ENCODE measurements around the gene TRIM42. TPM values are rescaled to one million over a fixed set of nuclear protein-coding genes. Genes with fewer than 3 reads are reported as not detected.

Gene TRIM42
- total RNA-seq, 3 donors from 2014 or later = not detected

DNA sequence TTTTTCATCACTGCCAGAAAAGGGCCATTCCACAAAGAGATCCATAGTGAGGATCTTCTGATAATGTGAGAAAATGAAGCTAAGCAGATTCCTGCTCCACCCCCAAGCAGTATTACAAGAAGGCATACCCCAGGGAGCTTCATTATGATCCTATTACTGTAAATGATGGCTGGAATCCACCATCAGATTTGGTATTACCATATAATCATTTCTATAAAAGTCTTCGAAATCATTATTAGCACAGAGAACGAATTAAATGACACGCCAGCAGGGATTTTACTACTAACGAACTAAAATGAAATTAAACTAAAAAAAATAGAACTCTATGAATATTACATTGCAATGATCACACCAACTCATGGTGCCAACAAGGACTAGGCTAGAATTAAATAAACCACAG is 24.4 kb downstream of the TRIM42 start:
- ATAC-seq = no peak

DNA sequence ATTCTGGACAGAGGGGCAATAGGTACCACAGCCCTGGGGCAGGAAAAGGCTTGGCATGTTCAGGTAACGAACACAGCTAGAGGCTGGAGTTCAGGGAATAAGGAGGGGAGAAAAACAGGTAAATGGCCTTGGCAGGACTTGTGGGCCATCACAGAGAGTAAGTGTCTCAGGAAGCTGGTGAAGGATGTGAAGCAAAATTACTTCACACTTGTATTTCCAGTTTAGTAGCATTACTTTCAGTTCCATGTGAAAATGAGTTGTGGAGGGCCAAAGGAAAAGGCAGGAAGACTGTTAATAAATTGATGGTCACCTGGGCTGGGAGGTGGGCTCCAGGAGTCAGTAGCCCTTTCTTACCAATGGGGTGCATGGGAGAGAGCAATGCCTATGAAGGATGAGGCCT is 25.6 kb downstream of the TRIM42 start:
- intact Hi-C loops (cut with DNase I, micrococcal nuclease) = no loop called here
- no peak for DNase-seq
- no peaks in the 10 kb centered on the region for H3K4me1 ChIP-seq (ENCODE audit: low read depth)
- no peaks in the 10 kb centered on the region for H3K9me3 ChIP-seq
- TF ChIP-seq, protein P1, sequence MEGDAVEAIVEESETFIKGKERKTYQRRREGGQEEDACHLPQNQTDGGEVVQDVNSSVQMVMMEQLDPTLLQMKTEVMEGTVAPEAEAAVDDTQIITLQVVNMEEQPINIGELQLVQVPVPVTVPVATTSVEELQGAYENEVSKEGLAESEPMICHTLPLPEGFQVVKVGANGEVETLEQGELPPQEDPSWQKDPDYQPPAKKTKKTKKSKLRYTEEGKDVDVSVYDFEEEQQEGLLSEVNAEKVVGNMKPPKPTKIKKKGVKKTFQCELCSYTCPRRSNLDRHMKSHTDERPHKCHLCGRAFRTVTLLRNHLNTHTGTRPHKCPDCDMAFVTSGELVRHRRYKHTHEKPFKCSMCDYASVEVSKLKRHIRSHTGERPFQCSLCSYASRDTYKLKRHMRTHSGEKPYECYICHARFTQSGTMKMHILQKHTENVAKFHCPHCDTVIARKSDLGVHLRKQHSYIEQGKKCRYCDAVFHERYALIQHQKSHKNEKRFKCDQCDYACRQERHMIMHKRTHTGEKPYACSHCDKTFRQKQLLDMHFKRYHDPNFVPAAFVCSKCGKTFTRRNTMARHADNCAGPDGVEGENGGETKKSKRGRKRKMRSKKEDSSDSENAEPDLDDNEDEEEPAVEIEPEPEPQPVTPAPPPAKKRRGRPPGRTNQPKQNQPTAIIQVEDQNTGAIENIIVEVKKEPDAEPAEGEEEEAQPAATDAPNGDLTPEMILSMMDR (IDR thresholded peaks at IDR 0.05) = no peak
- ATAC-seq = no peak
- H3K4me3 ChIP-seq = no peak overlapping the region
- H3K36me3 ChIP-seq (ENCODE audit: low read depth) = no peaks in the 10 kb centered on the region

More for the DNA sequence above, 24.4 kb downstream of the TRIM42 start:
- H3K4me1 ChIP-seq (ENCODE audit: low read depth) = no peaks in the 10 kb centered on the region
- TF ChIP-seq, protein P1 (IDR thresholded peaks at IDR 0.05) = no peak
- no peak for DNase-seq
- no peaks in the 10 kb centered on the region for H3K36me3 ChIP-seq (ENCODE audit: low read depth)
- no peaks in the 10 kb centered on the region for H3K9me3 ChIP-seq
- intact Hi-C loops (cut with DNase I, micrococcal nuclease) = no loop called here
- no peak overlapping the region for H3K4me3 ChIP-seq

DNA sequence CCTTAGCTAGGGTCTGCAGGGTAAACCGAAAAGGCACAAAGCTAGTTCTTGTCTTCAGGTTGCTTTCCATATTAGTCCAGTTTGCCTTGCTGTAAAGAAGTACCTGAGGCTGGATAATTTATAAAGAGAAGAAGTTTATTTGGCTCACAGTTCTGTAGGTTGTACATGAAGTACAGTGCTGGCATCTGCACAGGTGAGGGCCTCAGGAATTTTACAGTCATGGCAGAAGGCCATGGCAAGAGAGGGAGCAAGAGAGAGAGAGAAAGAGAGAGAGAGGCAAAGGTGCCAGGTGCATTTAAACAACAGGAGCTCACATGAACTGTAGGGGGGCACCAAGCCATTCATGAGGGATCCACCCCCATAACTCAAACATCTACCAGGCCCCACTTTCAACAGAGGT is 26.9 kb downstream of the TRIM42 start:
- DNase-seq = no peak
- H3K4me3 ChIP-seq = no peak overlapping the region

DNA sequence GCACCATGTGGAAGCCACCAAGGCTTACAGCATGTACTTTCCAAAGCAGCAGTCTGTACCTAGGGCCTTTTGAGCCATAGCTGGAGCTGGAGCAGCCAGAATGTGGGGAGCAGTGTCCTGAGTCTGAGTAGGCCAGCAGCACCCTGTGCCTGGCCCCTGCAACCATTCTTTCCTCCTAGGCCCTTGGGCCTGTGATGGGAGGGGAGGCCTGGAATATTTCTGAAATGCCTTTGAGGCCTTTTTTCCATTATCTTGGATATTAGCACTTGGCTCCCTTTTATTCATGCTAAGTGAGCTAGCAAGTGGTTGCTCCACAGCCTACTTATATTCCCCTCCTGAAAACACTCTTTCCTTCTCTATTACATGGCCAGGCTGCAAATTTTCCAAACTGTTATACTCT is 28.1 kb downstream of the TRIM42 start:
- no peak for DNase-seq
- ATAC-seq = no peak
- intact Hi-C loops (cut with DNase I, micrococcal nuclease) = no loop called here
- H3K4me1 ChIP-seq (ENCODE audit: low read depth) = no peaks in the 10 kb centered on the region
- no peaks in the 10 kb centered on the region for H3K9me3 ChIP-seq
- H3K36me3 ChIP-seq (ENCODE audit: low read depth) = no peaks in the 10 kb centered on the region
- TF ChIP-seq, protein P1 (IDR thresholded peaks at IDR 0.05) = no peak
- no peak overlapping the region for H3K4me3 ChIP-seq

More for the DNA sequence above, 26.9 kb downstream of the TRIM42 start:
- TF ChIP-seq, protein P1 (IDR thresholded peaks at IDR 0.05) = no peak
- Histone ChIP-seq H3K36me3 (ENCODE audit: low read depth) (no peaks in the 10 kb centered on the region), H3K4me1 (ENCODE audit: low read depth) (no peaks in the 10 kb centered on the region), H3K9me3 (no peaks in the 10 kb centered on the region)
- no peak for ATAC-seq
- intact Hi-C loops (cut with DNase I, micrococcal nuclease) = no loop called here

DNA sequence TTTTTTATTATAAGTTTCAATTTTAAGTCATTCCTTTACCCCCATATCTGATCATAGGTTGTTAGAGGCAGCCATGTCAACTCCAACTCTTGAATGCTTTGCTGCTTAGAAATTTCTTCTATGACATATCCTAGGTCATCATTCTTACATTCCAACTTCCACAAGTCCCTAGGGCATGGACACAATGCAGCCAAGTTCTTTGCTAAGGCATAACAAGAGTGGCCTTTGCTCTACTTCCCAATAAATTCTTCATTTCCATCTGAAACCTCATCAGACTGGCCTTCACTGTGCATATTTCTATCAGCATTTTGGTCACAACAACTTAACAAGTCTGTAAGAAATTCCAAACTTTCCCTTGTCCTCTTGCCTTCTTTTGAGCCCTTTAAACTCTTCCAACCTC is 28.5 kb downstream of the TRIM42 start:
- DNase-seq (no peak), ATAC-seq (no peak)
- no peaks in the 10 kb centered on the region for H3K36me3 ChIP-seq (ENCODE audit: low read depth)
- TF ChIP-seq, protein P1 (IDR thresholded peaks at IDR 0.05) = no peak
- H3K4me1 ChIP-seq (ENCODE audit: low read depth) = no peaks in the 10 kb centered on the region
- H3K9me3 ChIP-seq = no peaks in the 10 kb centered on the region
- intact Hi-C loops (cut with DNase I, micrococcal nuclease) = no loop called here
- no peak overlapping the region for H3K4me3 ChIP-seq

DNA sequence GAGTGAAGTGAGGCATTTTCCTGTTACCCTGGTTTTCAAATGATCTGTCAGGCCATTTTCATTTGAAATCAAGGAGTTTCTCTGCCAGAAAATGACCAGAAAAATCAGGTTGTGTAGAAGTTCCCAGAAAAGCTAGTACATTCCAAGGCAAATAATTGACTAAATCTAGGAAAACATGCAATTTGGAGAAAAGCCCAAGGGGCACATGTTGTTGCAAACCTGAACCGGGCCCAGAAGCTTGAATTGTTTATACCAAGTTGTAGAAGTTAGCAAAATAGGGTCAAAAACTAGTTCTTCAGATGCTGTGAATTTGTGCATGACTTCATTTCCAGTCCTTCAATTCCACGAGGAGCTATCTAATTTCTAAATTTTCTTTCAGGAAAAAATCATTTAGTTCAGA is 31.0 kb downstream of the TRIM42 start:
- TF ChIP-seq, protein P1 (IDR thresholded peaks at IDR 0.05) = no peak
- Histone ChIP-seq H3K36me3 (ENCODE audit: low read depth) (no peaks in the 10 kb centered on the region), H3K4me1 (ENCODE audit: low read depth) (no peaks in the 10 kb centered on the region), H3K9me3 (no peaks in the 10 kb centered on the region), H3K4me3 (no peak overlapping the region)
- intact Hi-C loops (cut with DNase I, micrococcal nuclease) = no loop called here
- DNase-seq (no peak), ATAC-seq (no peak)

All from mucosa of descending colon (tissue), 3 donors.